Measurements from ENCODE around the gene BCL6B. TPM values are rescaled to one million over a fixed set of nuclear protein-coding genes. Genes with fewer than 3 reads are reported as not detected.

Gene BCL6B
- total and polyA plus RNA-seq, 2 of the 4 experiments (the other 2 are of a cell fraction), result not detected

DNA sequence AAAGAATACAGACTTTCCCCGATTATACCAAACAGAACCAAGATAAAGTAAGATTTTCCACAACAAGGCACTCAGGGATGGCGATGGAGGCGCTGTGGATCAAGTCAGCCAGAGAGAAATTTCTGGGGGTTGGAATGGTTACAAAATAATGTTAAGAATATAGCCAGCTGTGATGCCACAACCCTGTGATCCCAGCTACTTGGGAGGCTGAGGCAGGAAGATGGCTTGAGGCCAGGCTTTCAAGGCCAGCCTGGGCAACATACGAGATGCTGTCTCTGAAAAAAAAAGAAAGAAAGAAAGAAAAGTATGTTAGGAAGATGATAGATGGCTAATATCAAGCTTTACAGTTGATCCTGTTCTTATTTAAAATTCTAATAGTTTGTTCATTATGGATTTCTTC is 37.6 kb upstream of the BCL6B start:
- Histone ChIP-seq H3K4ac (ENCODE audit: low read depth, low read length) (no peak overlapping the region), H3K56ac (ENCODE audit: extremely low read depth, insufficient read depth, low read length) (no peak overlapping the region), H3K27ac (ENCODE audit: insufficient read depth, low read length) (no peak overlapping the region), H3K14ac (replicated peaks; ENCODE audit: low read depth, low read length) (no peak overlapping the region), H3K27me3 (ENCODE audit: control insufficient read depth, insufficient read depth, low read length) (no peaks in the 10 kb centered on the region; the same call in 1 of the 2 replicates), H4K8ac (ENCODE audit: low read depth in 2 of 2, low read length in 2 of 2) (no peak overlapping the region), H2BK5ac (ENCODE audit: low read depth, low read length, poor library complexity, severe bottlenecking) (no peak overlapping the region), H4K20me1 (ENCODE audit: insufficient read depth, low read length) (no peaks in the 10 kb centered on the region), H3K9ac (ENCODE audit: low read depth, low read length) (no peak overlapping the region), H2BK20ac (ENCODE audit: low read depth, low read length) (no peak overlapping the region), H3K4me1 (ENCODE audit: control insufficient read depth, insufficient read depth, low read length) (no peaks in the 10 kb centered on the region), H2BK120ac (ENCODE audit: low read depth, low read length) (no peak overlapping the region), H3K4me3 (ENCODE audit: insufficient read depth, low read depth, low read length) (no peak overlapping the region), H3K23ac (ENCODE audit: low read depth, low read length) (no peak overlapping the region), H3K18ac (ENCODE audit: low read depth, low read length) (no peak overlapping the region), H3K9me1 (ENCODE audit: insufficient read depth, low read length) (no peaks in the 10 kb centered on the region), H3K79me1 (ENCODE audit: low read depth in 1 of 2, low read length in 2 of 2) (no peaks in the 10 kb centered on the region), H3K9me3 (ENCODE audit: control insufficient read depth, insufficient read depth, low read length) (no peaks in the 10 kb centered on the region), H2AK9ac (replicated peaks; ENCODE audit: low read depth, low read length, poor library complexity) (no peak overlapping the region), H3K36me3 (ENCODE audit: control insufficient read depth, insufficient read depth, low read length) (no peaks in the 10 kb centered on the region), H3K4me2 (ENCODE audit: low read depth, low read length) (no peak overlapping the region), H4K5ac (ENCODE audit: low read depth, low read length) (no peak overlapping the region), H2BK15ac (ENCODE audit: low read depth, low read length) (no peak overlapping the region), H2AFZ (replicated peaks; ENCODE audit: low read length, poor library complexity) (no peak overlapping the region), H4K91ac (ENCODE audit: insufficient read depth, low read depth, low read length) (no peak overlapping the region), H2AK5ac (ENCODE audit: low read depth, low read length) (no peak overlapping the region)
- ChIA-PET POLR2A (ENCODE audit: unreplicated experiment) (no interaction called here), CTCF (no interaction called here)
- intact Hi-C loops (cut with micrococcal nuclease), result no loop called here
- WGBS, 2 experiments (ENCODE audit: extremely low coverage in 2 of 2, insufficient read length in 1 of 2), result 42% methylated on average over 2 of the region's 4 CpGs; no CpG with 5 or more reads in 1 of the 2 experiments
- no peak for ATAC-seq (ENCODE audit: low read depth)
- no TSS peak for BruUV-seq (replicated peaks)
- DNase-seq, result no peak
- dilution Hi-C loops (cut with HindIII; ENCODE audit: low sequenced_read_pairs, unreplicated experiment), result no loop called here
- in situ Hi-C loops (cut with MboI; ENCODE audit: low sequenced_read_pairs), result no loop called here
- TF ChIP-seq, protein P1, sequence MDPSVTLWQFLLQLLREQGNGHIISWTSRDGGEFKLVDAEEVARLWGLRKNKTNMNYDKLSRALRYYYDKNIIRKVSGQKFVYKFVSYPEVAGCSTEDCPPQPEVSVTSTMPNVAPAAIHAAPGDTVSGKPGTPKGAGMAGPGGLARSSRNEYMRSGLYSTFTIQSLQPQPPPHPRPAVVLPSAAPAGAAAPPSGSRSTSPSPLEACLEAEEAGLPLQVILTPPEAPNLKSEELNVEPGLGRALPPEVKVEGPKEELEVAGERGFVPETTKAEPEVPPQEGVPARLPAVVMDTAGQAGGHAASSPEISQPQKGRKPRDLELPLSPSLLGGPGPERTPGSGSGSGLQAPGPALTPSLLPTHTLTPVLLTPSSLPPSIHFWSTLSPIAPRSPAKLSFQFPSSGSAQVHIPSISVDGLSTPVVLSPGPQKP (IDR thresholded peaks at IDR 0.05; ENCODE audit: borderline replicate concordance, low read depth, low read length), result no peak
- TF ChIP-seq POLR2A (IDR thresholded peaks at IDR 0.05; ENCODE audit: low read depth, low read length) (no peak), RCOR1 (IDR thresholded peaks at IDR 0.05; ENCODE audit: insufficient replicate concordance, low read length) (no peak), MAFK (IDR thresholded peaks at IDR 0.05; ENCODE audit: low read depth, low read length) (no peak), CHD1 (IDR thresholded peaks at IDR 0.05; ENCODE audit: low read depth, low read length) (no peak), SMC3 (IDR thresholded peaks at IDR 0.05; ENCODE audit: low read depth, low read length) (no peak), MXI1 (IDR thresholded peaks at IDR 0.05; ENCODE audit: borderline replicate concordance, low read depth, low read length) (no peak), RAD21 (IDR thresholded peaks at IDR 0.05; ENCODE audit: low read length) (no peak), CEBPB (IDR thresholded peaks at IDR 0.05; ENCODE audit: low read depth, low read length) (no peak), RFX5 (IDR thresholded peaks at IDR 0.05; ENCODE audit: low read depth, low read length) (no peak), MAZ (IDR thresholded peaks at IDR 0.05; ENCODE audit: borderline replicate concordance, low read depth, low read length) (no peak), BHLHE40 (IDR thresholded peaks at IDR 0.05; ENCODE audit: low read depth, low read length) (no peak), NFE2L2 (IDR thresholded peaks at IDR 0.05; ENCODE audit: low read depth, low read length) (no peak), FOS (IDR thresholded peaks at IDR 0.05; ENCODE audit: low read depth, low read length) (no peak)
- TF ChIP-seq, protein P2, sequence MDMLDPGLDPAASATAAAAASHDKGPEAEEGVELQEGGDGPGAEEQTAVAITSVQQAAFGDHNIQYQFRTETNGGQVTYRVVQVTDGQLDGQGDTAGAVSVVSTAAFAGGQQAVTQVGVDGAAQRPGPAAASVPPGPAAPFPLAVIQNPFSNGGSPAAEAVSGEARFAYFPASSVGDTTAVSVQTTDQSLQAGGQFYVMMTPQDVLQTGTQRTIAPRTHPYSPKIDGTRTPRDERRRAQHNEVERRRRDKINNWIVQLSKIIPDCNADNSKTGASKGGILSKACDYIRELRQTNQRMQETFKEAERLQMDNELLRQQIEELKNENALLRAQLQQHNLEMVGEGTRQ (IDR thresholded peaks at IDR 0.05; ENCODE audit: low read depth, low read length), result no peak
- TF ChIP-seq, protein P3, sequence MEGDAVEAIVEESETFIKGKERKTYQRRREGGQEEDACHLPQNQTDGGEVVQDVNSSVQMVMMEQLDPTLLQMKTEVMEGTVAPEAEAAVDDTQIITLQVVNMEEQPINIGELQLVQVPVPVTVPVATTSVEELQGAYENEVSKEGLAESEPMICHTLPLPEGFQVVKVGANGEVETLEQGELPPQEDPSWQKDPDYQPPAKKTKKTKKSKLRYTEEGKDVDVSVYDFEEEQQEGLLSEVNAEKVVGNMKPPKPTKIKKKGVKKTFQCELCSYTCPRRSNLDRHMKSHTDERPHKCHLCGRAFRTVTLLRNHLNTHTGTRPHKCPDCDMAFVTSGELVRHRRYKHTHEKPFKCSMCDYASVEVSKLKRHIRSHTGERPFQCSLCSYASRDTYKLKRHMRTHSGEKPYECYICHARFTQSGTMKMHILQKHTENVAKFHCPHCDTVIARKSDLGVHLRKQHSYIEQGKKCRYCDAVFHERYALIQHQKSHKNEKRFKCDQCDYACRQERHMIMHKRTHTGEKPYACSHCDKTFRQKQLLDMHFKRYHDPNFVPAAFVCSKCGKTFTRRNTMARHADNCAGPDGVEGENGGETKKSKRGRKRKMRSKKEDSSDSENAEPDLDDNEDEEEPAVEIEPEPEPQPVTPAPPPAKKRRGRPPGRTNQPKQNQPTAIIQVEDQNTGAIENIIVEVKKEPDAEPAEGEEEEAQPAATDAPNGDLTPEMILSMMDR (conservative IDR thresholded peaks at IDR 0.05; ENCODE audit: low read depth, low read length), result no peak
